Stimulated activated CD8-positive, alpha-beta memory T cell treated with anti-CD3 and anti-CD28 coated beads, Interleukin-15, amount 100 ng/mL, for 1 hour (primary cell): Measurements from ENCODE around the gene SPTLC1.
"Not testable (repeated sequence)": the region's sequence is repeated elsewhere in the genome, so short reads cannot be mapped to it uniquely, and the experiment has no call there.

ENCODE experiments used
- DNase-seq: peaks from one replicate; pipeline ENCODE4 v3.0.0-alpha.2; 2020; ENCODE audit warnings: low read depth

The SPTLC1 gene

GRCh38 chr9:92032891-92033290 is 82.3 kb downstream of the SPTLC1 start:
- no peak for DNase-seq

- DNase-seq, result no peak
Observed at GRCh38 chr9:92030367-92030766, 84.8 kb downstream of the SPTLC1 start.

- DNase-seq, result no peak
Observed at GRCh38 chr9:92029553-92029952, 85.7 kb downstream of the SPTLC1 start.

- no peak for DNase-seq
Observed at GRCh38 chr9:92026206-92027002, 88.8 kb downstream of the SPTLC1 start.

- DNase-seq, result not testable (repeated sequence)
Observed at GRCh38 chr9:92021785-92022541, 93.2 kb downstream of the SPTLC1 start.

GRCh38 chr9:92019658-92020057 is 95.6 kb downstream of the SPTLC1 start:
- no peak for DNase-seq

- no peak for DNase-seq
Observed at GRCh38 chr9:92010705-92011536, 104.3 kb downstream of the SPTLC1 start.

GRCh38 chr9:92010253-92010652 is 105.0 kb downstream of the SPTLC1 start:
- not testable (repeated sequence) for DNase-seq

- no peak for DNase-seq
Observed at GRCh38 chr9:92008041-92008440, 107.2 kb downstream of the SPTLC1 start.

GRCh38 chr9:92004045-92004392 is 111.2 kb downstream of the SPTLC1 start:
- DNase-seq, result no peak

- DNase-seq, result no peak
Observed at GRCh38 chr9:92003308-92004044, 111.7 kb downstream of the SPTLC1 start.

- DNase-seq, result not testable (repeated sequence)
Observed at GRCh38 chr9:92001948-92002347, 113.3 kb downstream of the SPTLC1 start.

- DNase-seq, result no peak
Observed at GRCh38 chr9:92001244-92001643, 114.0 kb downstream of the SPTLC1 start.

- DNase-seq, result no peak
Observed at GRCh38 chr9:91995000-91995655, 120.1 kb downstream of the SPTLC1 start.

- DNase-seq, result no peak
Observed at GRCh38 chr9:91994422-91994821, 120.8 kb downstream of the SPTLC1 start.

GRCh38 chr9:91992461-91993041 is 122.7 kb downstream of the SPTLC1 start:
- no peak for DNase-seq

GRCh38 chr9:91991721-91992341 is 123.4 kb downstream of the SPTLC1 start:
- no peak for DNase-seq

- DNase-seq, result no peak
Observed at GRCh38 chr9:91986248-91986647, 129.0 kb downstream of the SPTLC1 start.

- DNase-seq, result no peak
Observed at GRCh38 chr9:91985692-91986091, 129.5 kb downstream of the SPTLC1 start.
